HG02885 (cell line): ENCODE results near the gene MGAT5.

ENCODE experiments used
- ATAC-seq: cut with Tn5 transposase; IDR thresholded peaks from one replicate; pipeline ENCODE4 v1.9.1; 2021; ENCODE audit warnings: mild to moderate bottlenecking; ENCODE audit not compliant: unreplicated experiment, poor library complexity

Gene MGAT5

GRCh38 chr2:134253804-134254203 is at the start of gene MGAT5:
Gene MGAT5, plus strand, starts transcription at chr2:134254072. Its CDS starts 332 bp downstream, at chr2:134254404.
- no peak for ATAC-seq

DNA sequence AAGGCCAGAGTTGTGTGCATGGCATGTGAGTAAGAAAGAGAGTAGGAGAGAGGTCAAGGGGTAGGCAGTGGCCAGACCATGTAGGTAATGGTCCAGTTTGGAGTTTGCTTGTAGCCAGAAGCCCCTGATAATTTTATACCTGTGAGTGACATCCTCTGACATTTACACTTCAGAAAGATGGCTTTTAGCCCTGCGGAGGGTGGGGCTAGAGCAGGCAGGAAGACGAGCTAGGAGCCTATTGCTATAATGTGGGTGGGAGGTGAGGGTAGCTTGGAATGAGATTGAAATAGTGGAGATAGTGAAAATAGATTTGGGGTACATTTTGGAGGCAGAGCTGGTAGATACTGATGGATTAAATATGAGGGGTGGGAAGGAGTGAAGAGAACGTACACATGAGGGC is 48.8 kb upstream of the MGAT5 start:
- ATAC-seq: no peak

- peak; percentile 64 for ATAC-seq
Measured at GRCh38 chr2:134206031-134206430, 47.8 kb upstream of the MGAT5 start.

DNA sequence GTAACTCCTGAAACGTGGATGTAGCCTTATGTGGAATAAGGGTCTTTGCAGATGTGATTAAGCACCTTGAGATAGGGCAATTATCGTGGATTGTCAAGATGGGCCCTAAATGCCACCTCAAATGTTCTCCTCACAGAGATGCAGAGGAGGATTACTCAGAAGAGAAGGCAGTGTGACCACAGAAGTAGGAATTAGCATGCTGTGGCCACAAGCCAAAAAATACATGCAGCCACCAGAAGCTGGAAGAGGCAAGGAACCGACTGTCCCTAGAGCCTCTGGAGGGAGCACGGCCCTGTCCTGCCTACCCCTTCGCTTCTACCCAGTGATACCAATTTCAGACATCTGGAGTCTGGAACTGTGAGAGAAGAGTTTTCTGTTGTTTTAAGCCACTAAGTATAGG is 47.3 kb upstream of the MGAT5 start:
- ATAC-seq: no peak

DNA sequence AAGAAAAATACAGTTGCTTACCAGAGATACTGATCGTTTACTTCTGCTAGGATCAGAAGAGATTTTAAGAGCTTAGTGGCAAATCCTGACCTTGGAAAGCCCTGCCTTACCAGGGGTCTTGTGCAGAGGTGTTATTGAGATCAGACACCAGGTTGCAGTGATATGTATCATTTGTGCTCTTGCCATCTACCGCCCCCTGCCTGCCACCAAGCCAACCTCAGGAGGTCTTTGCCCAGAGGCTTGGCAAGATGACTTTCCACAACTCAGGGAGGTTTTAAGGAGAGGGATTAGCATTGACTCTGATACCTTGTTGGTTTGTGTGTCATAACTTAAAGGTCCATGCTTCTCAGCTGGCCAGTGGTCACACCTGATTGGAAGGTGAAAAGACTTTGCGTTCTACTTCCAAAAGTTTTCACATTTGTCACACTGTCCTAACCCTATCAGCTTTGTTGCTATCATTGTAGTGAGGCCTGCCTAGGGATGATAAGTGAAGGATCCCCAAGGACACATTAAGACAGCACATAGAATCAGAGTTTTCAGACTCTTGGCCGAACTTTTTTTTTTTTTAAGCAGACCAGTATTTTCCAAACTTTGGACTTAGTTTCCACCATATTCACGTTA is 46.2 kb upstream of the MGAT5 start:
- ATAC-seq: peak; percentile 77

- no peak for ATAC-seq
Measured at GRCh38 chr2:134208825-134209224, 45.0 kb upstream of the MGAT5 start.

GRCh38 chr2:134212746-134213145 is 41.1 kb upstream of the MGAT5 start:
- ATAC-seq: no peak

- ATAC-seq: no peak
Measured at GRCh38 chr2:134216152-134216829, 37.6 kb upstream of the MGAT5 start.

- peak; percentile 14 for ATAC-seq
Measured at GRCh38 chr2:134217351-134217750, 36.5 kb upstream of the MGAT5 start.

DNA sequence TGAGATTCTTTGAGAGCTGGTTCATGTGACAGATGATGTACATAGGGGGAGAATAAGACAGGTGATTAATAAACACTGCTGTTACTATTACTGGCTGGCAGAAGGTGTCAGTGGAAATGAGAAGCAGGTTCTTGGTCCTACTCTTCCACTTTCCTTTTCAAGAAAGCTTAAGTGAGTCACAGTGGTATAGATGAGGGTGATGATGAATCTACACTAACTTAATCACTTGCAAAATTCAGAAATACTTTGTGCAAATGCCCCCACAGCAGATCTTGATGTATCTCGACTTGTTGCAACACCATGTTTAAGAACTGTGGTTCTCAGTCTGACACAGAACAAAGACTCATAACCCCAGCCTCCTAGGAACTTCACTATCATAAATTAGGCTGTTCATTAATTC is 35.9 kb upstream of the MGAT5 start:
- ATAC-seq: peak; percentile 63

- peak; percentile 48 for ATAC-seq
Measured at GRCh38 chr2:134218414-134218813, 35.5 kb upstream of the MGAT5 start.

DNA sequence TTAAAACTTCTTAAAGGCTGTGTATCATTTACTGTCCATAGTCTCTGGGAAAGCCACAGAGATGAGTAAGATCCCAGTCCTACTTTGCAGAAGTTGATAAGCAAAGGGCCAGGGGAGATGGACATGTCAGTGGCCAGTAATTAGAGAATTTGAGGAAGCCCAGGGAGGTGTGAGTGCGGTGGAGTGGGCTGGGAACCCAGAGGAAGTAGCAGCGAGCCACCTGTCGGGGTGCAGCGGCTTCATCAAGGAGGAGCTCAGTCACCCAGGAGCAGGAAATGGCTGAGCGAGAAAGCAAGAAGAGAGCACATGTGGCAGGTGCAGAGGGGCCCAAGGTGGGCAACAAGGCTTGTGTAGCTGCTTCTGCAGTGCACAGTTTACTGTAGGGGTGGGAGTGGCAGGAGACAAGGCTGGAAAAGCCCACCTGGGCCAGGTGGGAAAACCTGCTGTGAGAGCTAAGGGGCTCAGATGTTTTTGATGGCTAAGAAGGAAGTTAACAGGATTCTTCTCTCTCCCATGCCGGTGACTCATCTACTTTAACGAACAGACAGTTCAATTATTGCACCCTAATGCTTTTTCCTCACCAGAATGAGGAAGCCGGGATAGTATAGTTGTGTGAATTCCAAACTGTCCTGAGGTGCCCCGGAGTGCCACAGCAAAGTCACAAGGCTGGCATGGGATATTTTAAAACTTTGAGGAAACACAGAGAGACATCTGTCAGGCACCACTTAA is 34.8 kb upstream of the MGAT5 start:
- peak; percentile 66 for ATAC-seq

- no peak for ATAC-seq
Measured at GRCh38 chr2:134220344-134220974, 33.4 kb upstream of the MGAT5 start.

GRCh38 chr2:134224005-134224404 is 29.9 kb upstream of the MGAT5 start:
- no peak for ATAC-seq

DNA sequence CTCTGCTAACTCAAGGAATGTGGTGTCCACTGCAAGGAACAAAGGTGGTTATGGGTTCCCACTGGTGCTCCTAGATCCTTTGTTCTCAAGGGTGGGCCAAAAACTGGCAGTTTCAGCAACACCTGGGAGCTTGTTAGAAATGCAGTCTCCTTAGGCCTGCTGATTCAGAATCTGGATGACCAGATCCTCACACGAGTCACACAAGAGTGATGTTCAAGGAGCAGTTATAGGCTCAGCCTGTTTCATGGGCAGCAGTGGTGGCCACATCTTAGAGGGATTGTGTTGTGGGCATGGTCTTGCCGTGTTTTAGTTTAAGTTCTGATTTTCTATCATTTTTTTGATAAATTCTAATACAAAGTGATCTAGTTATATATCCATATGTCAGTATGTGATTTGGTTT is 28.7 kb upstream of the MGAT5 start:
- ATAC-seq: no peak

- ATAC-seq: no peak
Measured at GRCh38 chr2:134225841-134226240, 28.0 kb upstream of the MGAT5 start.

GRCh38 chr2:134226601-134227000 is 27.3 kb upstream of the MGAT5 start:
- no peak for ATAC-seq

- ATAC-seq: no peak
Measured at GRCh38 chr2:134227666-134228065, 26.2 kb upstream of the MGAT5 start.

DNA sequence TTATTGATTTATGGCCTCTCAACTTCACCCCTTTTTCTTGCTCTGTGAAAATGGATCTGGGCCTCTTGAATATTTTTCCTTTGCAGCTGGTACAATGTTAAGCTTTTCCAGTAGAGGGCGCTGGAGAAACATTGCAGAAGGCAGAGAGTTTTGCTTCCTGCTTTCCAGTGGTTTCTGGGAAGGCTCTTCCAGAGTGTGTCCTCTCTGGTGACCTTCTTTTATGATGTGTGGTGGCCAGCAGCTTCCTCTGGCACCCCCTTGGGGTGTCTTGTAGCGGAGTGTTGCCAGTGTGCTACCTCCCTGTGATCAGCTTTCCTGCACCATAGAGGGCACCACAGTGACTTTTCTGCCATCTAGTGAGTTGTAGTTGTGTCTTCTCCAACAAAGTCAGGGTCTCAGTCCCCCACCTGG is 25.4 kb upstream of the MGAT5 start:
- no peak for ATAC-seq

GRCh38 chr2:134229540-134229939 is 24.3 kb upstream of the MGAT5 start:
- ATAC-seq: no peak

DNA sequence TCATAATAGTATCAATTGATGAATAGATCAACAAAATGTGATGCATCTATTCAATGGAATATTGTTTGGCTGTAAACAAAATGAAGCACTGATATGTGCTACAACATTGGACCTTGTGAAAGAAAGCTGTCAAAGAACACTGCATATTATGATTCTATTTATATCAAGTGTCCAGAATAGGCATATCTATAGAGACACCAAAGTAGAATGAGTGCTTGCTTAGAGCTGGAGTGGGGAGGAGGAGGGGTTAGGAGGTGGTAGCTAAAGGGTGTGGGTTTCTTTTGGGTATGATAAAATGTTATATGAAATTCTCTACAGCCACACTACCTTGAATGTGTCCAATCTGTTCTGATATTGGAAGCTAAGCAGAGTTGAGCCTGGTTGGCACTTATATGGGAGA is 23.0 kb upstream of the MGAT5 start:
- ATAC-seq: no peak
